Astrocyte of the cerebellum (primary cell): Measurements from ENCODE around the gene JPH3.
A peak's percentile ranks its signal among the peaks of the same experiment; 100 is the strongest.

Experiments
- DNase-seq: peaks from one replicate; pipeline ENCODE4 v3.0.0-alpha.2; 2011; ENCODE audit warnings: low read depth
- H3K4me3 ChIP-seq: 2 replicates; pipeline ENCODE4 v1.5.1; 2011; ENCODE audit warnings: mild to moderate bottlenecking, low read depth, low read length, moderate library complexity
- in situ Hi-C: cut with HindIII; loops from 2 replicates; pipeline ENCODE4 v1.10.0; 2017; ENCODE audit warnings: low sequenced_read_pairs
- TF ChIP-seq, protein P1 (sequence below): IDR thresholded peaks from 2 replicates; pipeline ENCODE4 v1.5.1; 2012; ENCODE audit warnings: low read length, low read depth, moderate library complexity, mild to moderate bottlenecking; ENCODE audit errors: missing control alignments

JPH3 gene

DNA sequence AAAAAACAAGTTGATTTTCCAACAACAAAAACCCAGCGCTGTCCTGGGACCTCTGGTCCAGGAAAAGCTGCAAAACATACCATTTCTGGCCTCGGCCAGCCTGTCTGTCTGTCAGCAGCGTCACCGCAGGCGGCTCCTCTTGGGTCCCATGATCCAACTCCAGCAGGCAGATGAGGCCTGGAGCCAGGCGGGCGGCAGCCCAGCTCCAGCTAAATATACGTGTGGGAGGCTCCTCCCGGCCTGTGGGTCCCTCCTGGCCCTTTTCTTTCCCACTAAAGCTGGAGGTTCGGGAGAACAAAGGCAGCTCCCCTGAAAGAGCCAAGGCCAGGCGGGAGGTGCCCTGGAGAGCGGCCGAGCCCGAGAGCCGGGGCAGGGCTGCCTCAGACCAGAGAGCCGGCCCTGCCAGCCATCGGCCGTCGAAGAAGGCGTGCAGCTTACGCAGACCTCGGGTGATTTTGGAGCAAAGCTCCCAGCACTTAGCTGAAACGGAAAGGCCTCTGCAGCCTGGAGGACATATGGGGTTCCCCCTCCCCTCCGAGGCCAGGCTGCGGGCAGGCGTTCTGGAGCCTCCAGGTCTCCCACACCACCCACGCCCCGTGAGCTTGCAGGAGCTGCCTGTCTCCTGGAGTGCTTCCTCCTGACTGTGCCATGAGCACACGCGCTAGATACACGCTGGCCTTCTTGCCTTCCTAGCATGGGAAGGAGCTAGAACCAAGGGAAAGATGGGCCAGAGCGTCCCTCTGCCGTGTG lies 19.9 kb upstream of the JPH3 start:
- TF ChIP-seq, protein P1, sequence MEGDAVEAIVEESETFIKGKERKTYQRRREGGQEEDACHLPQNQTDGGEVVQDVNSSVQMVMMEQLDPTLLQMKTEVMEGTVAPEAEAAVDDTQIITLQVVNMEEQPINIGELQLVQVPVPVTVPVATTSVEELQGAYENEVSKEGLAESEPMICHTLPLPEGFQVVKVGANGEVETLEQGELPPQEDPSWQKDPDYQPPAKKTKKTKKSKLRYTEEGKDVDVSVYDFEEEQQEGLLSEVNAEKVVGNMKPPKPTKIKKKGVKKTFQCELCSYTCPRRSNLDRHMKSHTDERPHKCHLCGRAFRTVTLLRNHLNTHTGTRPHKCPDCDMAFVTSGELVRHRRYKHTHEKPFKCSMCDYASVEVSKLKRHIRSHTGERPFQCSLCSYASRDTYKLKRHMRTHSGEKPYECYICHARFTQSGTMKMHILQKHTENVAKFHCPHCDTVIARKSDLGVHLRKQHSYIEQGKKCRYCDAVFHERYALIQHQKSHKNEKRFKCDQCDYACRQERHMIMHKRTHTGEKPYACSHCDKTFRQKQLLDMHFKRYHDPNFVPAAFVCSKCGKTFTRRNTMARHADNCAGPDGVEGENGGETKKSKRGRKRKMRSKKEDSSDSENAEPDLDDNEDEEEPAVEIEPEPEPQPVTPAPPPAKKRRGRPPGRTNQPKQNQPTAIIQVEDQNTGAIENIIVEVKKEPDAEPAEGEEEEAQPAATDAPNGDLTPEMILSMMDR = no peak
- in situ Hi-C loops = no loop called here
- H3K4me3 ChIP-seq = no peak overlapping the region
- DNase-seq = peak; percentile 42

DNA sequence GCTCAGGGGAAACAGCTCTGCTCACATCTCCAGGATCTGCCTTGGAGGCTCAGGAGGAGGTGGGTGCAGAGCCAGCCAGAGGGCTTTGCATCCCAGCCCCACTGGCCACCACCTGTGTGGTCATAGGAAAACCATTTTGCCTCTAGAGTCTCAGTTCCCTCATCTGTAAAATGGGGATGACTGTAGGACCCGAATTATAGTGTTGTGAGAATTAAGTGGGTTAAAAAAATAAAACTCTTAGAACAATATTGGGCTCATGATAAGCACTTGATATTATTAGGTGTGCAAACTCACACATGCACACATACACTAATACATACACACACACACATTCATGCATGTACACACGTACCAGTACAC lies 19.4 kb upstream of the JPH3 start:
- TF ChIP-seq, protein P1 = no peak
- DNase-seq = no peak
- H3K4me3 ChIP-seq = no peak overlapping the region
- in situ Hi-C loops = no loop called here

DNA sequence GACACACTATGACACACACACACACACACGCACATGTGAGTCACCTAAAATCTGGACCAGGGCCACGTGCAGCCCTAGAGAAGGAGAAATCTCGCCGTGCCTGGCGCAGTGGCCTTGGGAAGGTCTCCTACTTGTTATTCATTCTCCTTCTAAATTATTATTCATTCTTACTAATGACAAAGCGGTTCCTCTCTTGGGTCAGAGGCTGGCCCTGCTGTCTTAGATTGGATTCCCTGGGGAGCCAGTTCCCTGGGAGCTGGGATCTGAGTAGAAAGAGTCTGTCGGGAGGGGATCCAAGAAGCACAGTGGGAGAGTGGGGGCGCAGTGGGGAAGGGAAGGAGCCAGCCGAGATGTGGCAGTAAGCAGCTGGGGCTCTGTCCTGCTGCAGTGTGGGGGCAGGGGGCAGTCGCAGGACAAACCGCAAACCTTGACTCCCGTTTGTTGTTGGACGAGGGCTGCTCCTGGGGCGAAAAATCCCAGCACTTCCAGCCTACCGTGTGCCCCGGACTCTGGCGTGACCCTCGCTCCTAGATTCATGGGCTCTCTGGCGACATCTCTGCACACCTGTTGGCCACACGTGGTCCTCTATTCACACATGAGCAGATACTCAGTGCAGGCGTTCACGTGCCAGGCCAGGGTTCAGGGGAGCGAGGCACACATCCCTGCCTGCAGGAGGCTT lies 18.7 kb upstream of the JPH3 start:
- H3K4me3 ChIP-seq = no peak overlapping the region
- no peak for DNase-seq
- TF ChIP-seq, protein P1 = no peak
- in situ Hi-C loops = no loop called here

DNA sequence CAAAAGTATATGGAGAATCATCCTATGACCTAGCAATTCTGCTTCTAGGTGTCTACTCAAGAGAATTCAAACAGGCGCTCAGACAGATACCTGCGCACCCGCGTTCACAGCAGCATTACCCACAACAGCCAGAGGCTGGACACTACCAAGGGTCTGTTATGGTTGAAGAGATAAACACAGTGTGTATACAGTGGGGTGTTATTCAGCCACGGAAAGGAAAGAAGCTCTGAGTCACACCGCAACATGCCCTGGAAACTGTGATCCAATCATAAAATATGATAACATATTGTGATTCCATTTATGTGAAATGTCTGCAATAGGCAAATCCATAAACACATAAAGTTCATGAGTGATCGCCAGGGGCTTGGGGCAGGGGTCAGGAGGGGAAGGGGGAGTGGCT lies 18.0 kb upstream of the JPH3 start:
- no peak overlapping the region for H3K4me3 ChIP-seq
- DNase-seq = no peak
- in situ Hi-C loops = no loop called here
- TF ChIP-seq, protein P1 = no peak

DNA sequence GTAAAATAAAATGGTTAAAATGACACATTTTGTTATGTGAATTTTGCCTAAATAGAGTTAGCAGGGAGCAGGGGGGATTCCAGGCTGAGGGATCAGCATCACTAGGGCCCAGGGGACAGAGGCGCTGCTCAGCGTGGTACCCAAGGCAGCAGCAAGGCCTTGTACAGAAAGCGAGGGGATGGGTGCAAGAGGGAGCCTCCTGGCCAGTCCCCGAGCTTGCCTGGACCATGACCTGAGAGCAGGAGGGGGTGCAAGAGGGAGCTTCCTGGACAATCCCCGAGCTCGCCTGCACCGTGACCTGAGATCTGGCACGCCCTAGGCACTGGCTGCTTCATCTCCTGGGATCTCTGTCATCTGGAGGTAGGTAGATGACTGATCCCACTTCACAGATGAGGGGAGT lies 17.3 kb upstream of the JPH3 start:
- in situ Hi-C loops = no loop called here
- H3K4me3 ChIP-seq = no peak overlapping the region
- TF ChIP-seq, protein P1 = no peak
- no peak for DNase-seq

DNA sequence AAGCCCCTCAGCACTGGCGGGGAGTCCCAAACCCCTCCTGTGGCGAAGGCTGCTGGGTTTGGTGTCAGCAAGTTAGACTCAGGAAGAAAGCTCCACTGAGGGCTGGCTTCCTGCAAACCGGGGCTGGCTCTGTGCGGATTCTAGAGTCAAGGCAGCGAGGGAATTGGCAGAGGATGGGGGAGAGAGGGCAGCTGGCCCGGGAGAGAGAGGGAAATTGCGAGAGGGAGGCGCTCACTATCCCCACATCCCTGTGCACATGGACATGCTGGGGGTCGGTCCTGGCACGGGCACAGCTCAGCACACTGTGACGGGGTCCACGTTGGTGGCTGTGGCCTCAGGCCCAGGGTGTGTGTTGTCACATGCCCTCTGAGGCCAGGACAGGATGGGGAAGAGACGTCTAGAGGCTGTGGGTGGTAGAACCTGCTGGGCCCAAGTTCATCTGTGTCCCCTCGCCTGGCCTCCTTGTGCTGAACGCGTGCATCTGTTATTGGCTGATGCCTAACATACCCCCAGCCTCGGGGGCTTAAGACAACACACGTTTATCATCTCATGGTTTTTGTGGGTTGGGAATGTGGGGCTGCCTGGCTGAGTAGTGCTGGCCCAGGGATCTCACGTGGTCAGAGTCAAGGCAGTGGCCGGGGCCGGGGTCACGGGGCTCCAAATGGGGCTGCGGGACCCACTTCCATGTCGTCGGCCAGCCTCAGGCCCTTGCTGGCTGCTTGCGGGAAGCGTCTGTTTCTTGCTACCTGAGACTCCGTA lies 16.7 kb upstream of the JPH3 start:
- no peak for DNase-seq
- TF ChIP-seq, protein P1 = no peak
- in situ Hi-C loops = no loop called here
- no peak overlapping the region for H3K4me3 ChIP-seq
